NCI-H446 treated with DMSO at 0.1 percent for 48 hours (cell line): ENCODE results near the gene NFS1.

ENCODE experiments used
- DNase-seq: peaks from one replicate; lab custom pipeline; 2025; lab: John Stamatoyannopoulos, UW

Gene NFS1

GRCh38 chr20:35674921-35675320 is 24.2 kb downstream of the NFS1 start:
- no peak for DNase-seq

- DNase-seq: no peak
Measured at GRCh38 chr20:35673884-35674283, 25.3 kb downstream of the NFS1 start.

- no peak for DNase-seq
Measured at GRCh38 chr20:35669681-35670080, 29.5 kb downstream of the NFS1 start.

GRCh38 chr20:35669221-35669620 is 29.9 kb downstream of the NFS1 start:
- DNase-seq: no peak

- DNase-seq: no peak
Measured at GRCh38 chr20:35665949-35666288, 33.2 kb downstream of the NFS1 start.

- DNase-seq: peak; percentile 83
Measured at GRCh38 chr20:35664466-35665206, 34.5 kb downstream of the NFS1 start, which contains the start of the genes CPNE1 and RBM12. Gene CPNE1, minus strand, starts transcription at chr20:35664900. Its CDS starts 31,977 bp downstream, at chr20:35632923. Gene RBM12, minus strand, starts transcription at chr20:35664900. Its CDS starts 9,578 bp downstream, at chr20:35655322.

- DNase-seq: no peak
Measured at GRCh38 chr20:35663516-35664465, 35.4 kb downstream of the NFS1 start.

GRCh38 chr20:35662551-35662950 is 36.6 kb downstream of the NFS1 start:
- no peak for DNase-seq

- DNase-seq: no peak
Measured at GRCh38 chr20:35661908-35662307, 37.2 kb downstream of the NFS1 start.

GRCh38 chr20:35661053-35661452 is 38.1 kb downstream of the NFS1 start:
- DNase-seq: no peak

- DNase-seq: no peak
Measured at GRCh38 chr20:35660122-35660937, 38.8 kb downstream of the NFS1 start.

GRCh38 chr20:35657271-35657670 is 41.9 kb downstream of the NFS1 start:
- no peak for DNase-seq

- no peak for DNase-seq
Measured at GRCh38 chr20:35654415-35654814, 44.7 kb downstream of the NFS1 start.

GRCh38 chr20:35653893-35654292 is 45.3 kb downstream of the NFS1 start:
- DNase-seq: no peak

GRCh38 chr20:35653430-35653734 is 45.8 kb downstream of the NFS1 start:
- no peak for DNase-seq

GRCh38 chr20:35652641-35653429 is 46.3 kb downstream of the NFS1 start:
- no peak for DNase-seq

GRCh38 chr20:35651958-35652357 is 47.2 kb downstream of the NFS1 start:
- DNase-seq: no peak

GRCh38 chr20:35650632-35651031 is 48.5 kb downstream of the NFS1 start:
- DNase-seq: no peak

GRCh38 chr20:35648836-35649235 is 50.3 kb downstream of the NFS1 start:
- DNase-seq: no peak

- DNase-seq: no peak
Measured at GRCh38 chr20:35644806-35645205, 54.3 kb downstream of the NFS1 start.

- DNase-seq: no peak
Measured at GRCh38 chr20:35643045-35643444, 56.1 kb downstream of the NFS1 start.

GRCh38 chr20:35641743-35642142 is 57.4 kb downstream of the NFS1 start:
- DNase-seq: no peak
